ENCODE results near the gene LSM14A. TPM values are rescaled to one million over a fixed set of nuclear protein-coding genes. Genes with fewer than 3 reads are reported as not detected.

The LSM14A gene
- total and polyA plus RNA-seq, 2 of the 8 experiments (the other 6 are each of a cell fraction or from before 2014, with no cell fraction given), result 117 to 195 TPM

GRCh38 chr19:34277244-34277643 is 104.9 kb downstream of the LSM14A start:
- Histone ChIP-seq H4K8ac (ENCODE audit: extremely low read depth, insufficient read depth, low read length) (no peak overlapping the region), H3K27ac (ENCODE audit: low read depth, low read length) (no peak overlapping the region), H4K5ac (ENCODE audit: insufficient read length, low read depth, low read length) (no peak overlapping the region), H4K91ac (replicated peaks; ENCODE audit: insufficient read length, low read length) (no peak overlapping the region), H3K79me1 (ENCODE audit: low read depth, low read length) (peaks cover 8% of the 10 kb centered on the region), H3K9me3 (ENCODE audit: insufficient read depth in 2 of 2, low read depth in 1 of 2, low read length in 1 of 2) (no peaks in the 10 kb centered on the region), H3K14ac (ENCODE audit: insufficient read length) (no peak overlapping the region), H3K4me1 (replicated peaks in 1 of 4; ENCODE audit: control insufficient read depth in 3 of 4, insufficient read depth in 4 of 4, low read length in 3 of 4) (no peaks in the 10 kb centered on the region), H3K36me3 (ENCODE audit: control insufficient read depth in 2 of 4, insufficient read depth in 4 of 4, low read length in 3 of 4) (no peaks in the 10 kb centered on the region), H2BK20ac (ENCODE audit: low read length) (no peak overlapping the region), H4K20me1 (replicated peaks in 1 of 2; ENCODE audit: control insufficient read depth in 1 of 2, insufficient read depth in 2 of 2, low read length in 2 of 2) (peaks cover 2 to 10% of the 10 kb centered on the region in 2 experiments), H3K23ac (ENCODE audit: insufficient read length) (no peak overlapping the region), H2BK12ac (ENCODE audit: low read depth, low read length) (no peak overlapping the region), H3K9ac (replicated peaks in 1 of 4; ENCODE audit: extremely low read depth in 1 of 4, low read depth in 3 of 4, low read length in 3 of 4) (no peak overlapping the region), H2AFZ (ENCODE audit: low read length) (no peak overlapping the region), H3K27me3 (replicated peaks in 1 of 4; ENCODE audit: control insufficient read depth in 3 of 4, extremely low read depth in 1 of 4, insufficient read depth in 3 of 4, low read length in 3 of 4) (no peaks in the 10 kb centered on the region), H3K56ac (replicated peaks; ENCODE audit: insufficient read length, low read depth, low read length) (no peak overlapping the region), H3K4ac (replicated peaks; ENCODE audit: insufficient read length, low read depth, low read length) (no peak overlapping the region), H3K23me2 (ENCODE audit: low read depth, low read length) (peaks cover 1% of the 10 kb centered on the region; the same call in 1 of the 2 replicates), H2BK5ac (ENCODE audit: low read depth, low read length) (no peak overlapping the region), H3K4me3 (ENCODE audit: extremely low read depth in 1 of 4, insufficient read depth in 2 of 4, low read depth in 3 of 4, low read length in 4 of 4) (no peak overlapping the region), H3K4me2 (ENCODE audit: insufficient read depth in 1 of 2, low read depth in 2 of 2, low read length in 2 of 2) (no peak overlapping the region), H2AK5ac (ENCODE audit: low read depth, low read length) (no peak overlapping the region), H3K79me2 (ENCODE audit: control insufficient read depth in 1 of 2, insufficient read depth in 2 of 2, low read length in 2 of 2) (peaks cover 0 to 33% of the 10 kb centered on the region in 2 experiments; a peak in 2 of 4 replicates), H3K18ac (ENCODE audit: extremely low read depth, low read length) (no peak overlapping the region), H2BK15ac (ENCODE audit: low read length) (no peak overlapping the region), H2BK120ac (replicated peaks; ENCODE audit: low read depth, low read length) (no peak overlapping the region)
- no peak for TF ChIP-seq EP300 (IDR thresholded peaks at IDR 0.05; ENCODE audit: borderline replicate concordance in 1 of 2, low read depth in 2 of 2, low read length in 2 of 2)
- DNase-seq (ENCODE audit: low read depth in 1 of 2, low spot score in 2 of 2) (no peak), FAIRE-seq (no peak)
- POLR2A ChIA-PET (ENCODE audit: partially characterized antibody), result interaction anchor here (0.6 to 1.7 kb wide), 3 partner anchors 11 to 37 kb away, joined by 3 to 4 read pairs (median 3); no protein-coding TSS in a partner anchor
- WGBS, 2 experiments (ENCODE audit: extremely low coverage in 1 of 2, insufficient coverage in 1 of 2, insufficient read length in 1 of 2, insufficient replicate concordance in 2 of 2, low coverage in 1 of 2, low lambda C conversion rate in 2 of 2, missing lambda C conversion rate in 1 of 2), result 93% methylated on average over 4 of the region's 4 CpGs; no CpG with 5 or more reads in 1 of the 2 experiments
- CTCF ChIA-PET (ENCODE audit: partially characterized antibody), result interaction anchor here (0.7 kb wide), 1 partner anchor 59 kb away, joined by 3 read pairs; no protein-coding TSS in a partner anchor
